Smooth muscle cell (in vitro differentiated cells): ENCODE data around the gene GYS2. TPM values are rescaled to one million over a fixed set of nuclear protein-coding genes. Genes with fewer than 3 reads are reported as not detected.

Experiments used
- DNase-seq: peaks from one replicate; lab custom pipeline; 2025; ENCODE audit not compliant: unreplicated experiment; lab: John Stamatoyannopoulos, UW
- H2AFZ ChIP-seq: fragments of 200-600 bp; sonication (generic); 2 replicates; pipeline ENCODE4 v1.6.0; 2016; ENCODE audit warnings: antibody characterized with exemption, low read depth, mild to moderate bottlenecking
- H3F3A ChIP-seq: fragments of 200-600 bp; sonication (generic); 2 replicates; pipeline ENCODE4 v1.6.0; 2017; ENCODE audit warnings: antibody characterized with exemption, low read depth
- H3K27ac ChIP-seq: fragments of 200-600 bp; sonication (generic); 2 replicates; pipeline ENCODE4 v1.5.1; 2016; ENCODE audit warnings: low read depth, mild to moderate bottlenecking
- H3K27me3 ChIP-seq: fragments of 200-600 bp; sonication (generic); 2 replicates; pipeline ENCODE4 v1.6.1; 2016; ENCODE audit warnings: low read depth, mild to moderate bottlenecking
- H3K36me3 ChIP-seq: fragments of 200-600 bp; sonication (generic); 2 replicates; pipeline ENCODE4 v1.5.1; 2016; ENCODE audit warnings: low read depth
- H3K4me1 ChIP-seq: fragments of 200-600 bp; sonication (generic); 2 replicates; pipeline ENCODE4 v1.5.1; 2016; ENCODE audit warnings: low read depth
- H3K4me2 ChIP-seq: fragments of 200-600 bp; sonication (generic); 2 replicates; pipeline ENCODE4 v1.6.0; 2016; ENCODE audit warnings: mild to moderate bottlenecking
- H3K4me3 ChIP-seq: fragments of 200-600 bp; sonication (generic); 2 replicates; pipeline ENCODE4 v1.5.1; 2016; ENCODE audit warnings: mild to moderate bottlenecking
- H3K79me2 ChIP-seq: fragments of 200-600 bp; sonication (generic); 2 replicates; pipeline ENCODE4 v1.6.0; 2016; ENCODE audit warnings: low read depth, mild to moderate bottlenecking
- H3K9ac ChIP-seq: fragments of 200-600 bp; sonication (generic); 2 replicates; pipeline ENCODE4 v1.6.0; 2016; ENCODE audit warnings: low read depth
- H3K9me3 ChIP-seq: fragments of 200-600 bp; sonication (generic); replicated peaks from 2 replicates; pipeline ENCODE4 v1.5.1; 2016; ENCODE audit warnings: low read depth
- H4K20me1 ChIP-seq: fragments of 200-600 bp; sonication (generic); 2 replicates; pipeline ENCODE4 v1.6.0; 2016; ENCODE audit warnings: low read depth
- WGBS: methylation state at CpG from one replicate; pipeline ENCODE4 v1.1.7; 2016; ENCODE audit warnings: low lambda C conversion rate; 5-methylcytosine and 5-hydroxymethylcytosine counted together
- polyA plus RNA-seq: library from polyadenylated mRNA; unstranded; fragments of >200 nt; fragmentation: Nextera tagmentation; extraction: Ambion mirVana; gene quantifications from 2 replicates; pipeline ENCODE4 v1.2.1, GENCODE V29; 2016
- total RNA-seq: library from RNA; depleted of rRNA; stranded (reverse); fragments of >200 nt; gene quantifications from 2 replicates; pipeline ENCODE4 v1.2.3, GENCODE V29; 2014
- TF ChIP-seq, protein P1 (sequence below): fragments of 200-600 bp; sonication (generic); IDR thresholded peaks from 2 replicates; pipeline ENCODE4 v1.5.1; 2017; ENCODE audit warnings: borderline replicate concordance, mild to moderate bottlenecking, antibody characterized with exemption; ENCODE audit not compliant: insufficient read depth, poor library complexity, severe bottlenecking

The GYS2 gene
- total and polyA plus RNA-seq, 2 experiments from 2014 or later = not detected

DNA sequence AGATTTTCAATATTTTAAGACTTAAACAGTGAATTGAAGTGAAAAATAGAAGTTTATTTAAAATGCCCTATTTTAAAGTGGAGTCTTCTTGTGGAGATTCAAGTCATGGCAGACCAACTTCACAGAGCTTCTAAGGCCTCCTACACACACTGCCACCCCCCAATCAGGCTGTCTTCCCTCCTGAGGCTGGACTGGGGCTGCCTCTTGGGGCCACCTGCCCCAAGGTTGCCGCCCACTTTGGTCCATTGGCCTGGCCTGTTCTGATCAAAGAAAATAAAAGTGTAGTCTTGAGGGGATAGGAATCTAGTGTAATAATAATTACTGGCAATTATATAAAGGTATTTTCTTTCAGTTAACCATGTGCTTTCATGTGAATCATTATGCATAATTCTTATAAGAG is 101.8 kb downstream of the GYS2 start:
- H3K4me3 ChIP-seq = peak overlapping the region; percentile 94
- peak overlapping the region; percentile 97 for H3K27ac ChIP-seq
- peaks cover 56% of the 10 kb centered on the region for H4K20me1 ChIP-seq
- H3K4me1 ChIP-seq = peaks cover 26% of the 10 kb centered on the region
- H3K9me3 ChIP-seq = no peaks in the 10 kb centered on the region
- no peaks in the 10 kb centered on the region for H3K27me3 ChIP-seq
- no peak for DNase-seq
- 89% methylated on average over 1 of the region's 1 CpG for WGBS
- H3K9ac ChIP-seq = peak overlapping the region; percentile 98
- H3K36me3 ChIP-seq = peaks cover 3% of the 10 kb centered on the region
- peak overlapping the region; percentile 97 for H3K4me2 ChIP-seq
- H3F3A ChIP-seq = peaks cover 4% of the 10 kb centered on the region
- H2AFZ ChIP-seq = no peak overlapping the region
- peaks cover 88% of the 10 kb centered on the region for H3K79me2 ChIP-seq
- TF ChIP-seq, protein P1, sequence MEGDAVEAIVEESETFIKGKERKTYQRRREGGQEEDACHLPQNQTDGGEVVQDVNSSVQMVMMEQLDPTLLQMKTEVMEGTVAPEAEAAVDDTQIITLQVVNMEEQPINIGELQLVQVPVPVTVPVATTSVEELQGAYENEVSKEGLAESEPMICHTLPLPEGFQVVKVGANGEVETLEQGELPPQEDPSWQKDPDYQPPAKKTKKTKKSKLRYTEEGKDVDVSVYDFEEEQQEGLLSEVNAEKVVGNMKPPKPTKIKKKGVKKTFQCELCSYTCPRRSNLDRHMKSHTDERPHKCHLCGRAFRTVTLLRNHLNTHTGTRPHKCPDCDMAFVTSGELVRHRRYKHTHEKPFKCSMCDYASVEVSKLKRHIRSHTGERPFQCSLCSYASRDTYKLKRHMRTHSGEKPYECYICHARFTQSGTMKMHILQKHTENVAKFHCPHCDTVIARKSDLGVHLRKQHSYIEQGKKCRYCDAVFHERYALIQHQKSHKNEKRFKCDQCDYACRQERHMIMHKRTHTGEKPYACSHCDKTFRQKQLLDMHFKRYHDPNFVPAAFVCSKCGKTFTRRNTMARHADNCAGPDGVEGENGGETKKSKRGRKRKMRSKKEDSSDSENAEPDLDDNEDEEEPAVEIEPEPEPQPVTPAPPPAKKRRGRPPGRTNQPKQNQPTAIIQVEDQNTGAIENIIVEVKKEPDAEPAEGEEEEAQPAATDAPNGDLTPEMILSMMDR = no peak

DNA sequence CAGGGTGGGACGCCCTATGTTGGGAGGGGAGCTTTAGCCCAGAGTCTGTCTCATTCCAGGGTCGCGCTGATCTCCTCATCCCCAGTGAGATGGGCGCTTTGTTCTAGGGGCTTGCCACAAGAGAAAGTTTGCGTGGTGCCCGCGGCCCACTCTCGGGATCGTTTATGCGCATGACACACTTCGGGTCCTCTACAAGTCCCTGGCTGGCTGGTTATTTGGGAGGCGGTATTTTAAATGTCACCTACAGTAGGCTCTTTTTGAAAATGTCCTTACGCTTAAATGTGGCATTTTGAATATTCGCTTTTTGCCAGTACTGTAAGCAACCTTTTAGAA is 102.5 kb downstream of the GYS2 start:
- Histone ChIP-seq H3K9ac (peak overlapping the region; percentile 98), H3K9me3 (no peaks in the 10 kb centered on the region), H3K79me2 (peaks cover 80% of the 10 kb centered on the region), H3K4me1 (peaks cover 26% of the 10 kb centered on the region), H3K4me2 (peak overlapping the region; percentile 97), H3K27me3 (no peaks in the 10 kb centered on the region), H3K36me3 (no peaks in the 10 kb centered on the region), H3F3A (peaks cover 4% of the 10 kb centered on the region), H4K20me1 (peaks cover 49% of the 10 kb centered on the region), H3K27ac (peak overlapping the region; percentile 97), H2AFZ (peak overlapping the region; percentile 73), H3K4me3 (peak overlapping the region; percentile 94)
- no peak for DNase-seq
- WGBS = 3% methylated on average over 13 of the region's 14 CpGs
- TF ChIP-seq, protein P1 = no peak

DNA sequence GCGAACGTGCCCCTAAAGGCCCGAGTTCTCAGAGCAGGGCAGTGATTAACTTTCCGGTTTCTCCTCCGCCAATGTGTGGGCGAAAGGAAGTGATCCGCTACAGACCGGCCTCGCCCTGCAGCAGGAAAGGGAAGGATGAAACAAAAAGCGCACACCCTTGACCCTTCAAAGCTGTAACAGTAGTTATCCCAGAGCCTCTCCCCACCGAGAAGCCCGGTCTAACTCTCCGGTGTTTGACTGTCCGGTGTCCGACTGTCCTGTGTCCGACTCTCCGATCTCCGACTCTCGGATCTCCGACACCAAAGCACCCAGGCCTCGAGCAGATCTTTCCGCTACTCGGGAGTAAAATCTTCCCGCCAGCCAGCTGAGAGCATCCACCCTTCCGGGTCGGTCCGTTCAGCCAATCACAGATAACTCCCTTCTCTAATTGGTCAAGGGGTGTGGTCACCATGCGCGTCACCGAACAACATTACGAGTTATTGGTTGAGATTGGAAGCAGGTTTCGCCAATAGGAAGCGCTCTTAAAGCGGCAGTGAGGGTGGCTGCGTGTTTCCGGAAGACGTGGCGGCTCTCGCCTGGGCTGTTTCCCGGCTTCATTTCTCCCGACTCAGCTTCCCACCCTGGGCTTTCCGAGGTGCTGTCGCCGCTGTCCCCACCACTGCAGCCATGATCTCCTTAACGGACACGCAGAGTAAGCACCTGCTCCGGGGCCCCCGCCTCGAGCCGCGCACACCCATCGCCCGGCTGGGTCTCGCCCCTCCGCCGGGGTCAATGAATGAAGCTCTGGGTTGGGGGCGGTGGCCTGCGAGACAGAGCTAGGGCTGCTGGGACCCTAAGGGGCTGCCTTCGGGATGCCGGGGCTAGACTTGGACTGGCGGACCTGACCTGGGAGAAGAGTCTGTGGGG is 103.1 kb downstream of the GYS2 start, which contains the start of the genes GOLT1B and RECQL:
Gene GOLT1B (plus strand): TSS at position 532 of the 906 bp plus-strand sequence. CDS start 135 bp downstream, at position 667.
Gene RECQL (minus strand): TSS at position 378 of the 906 bp plus-strand sequence. CDS start 2,065 bp downstream, outside the sequence.
- H3K4me1 ChIP-seq = peaks cover 26% of the 10 kb centered on the region
- no peaks in the 10 kb centered on the region for H3K36me3 ChIP-seq
- WGBS = 1% methylated on average over 61 of the region's 61 CpGs
- H3K9ac ChIP-seq = peak within 1 kb of the TSS; percentile 98
- no peaks in the 10 kb centered on the region for H3K9me3 ChIP-seq
- peak within 1 kb of the TSS; percentile 97 for H3K27ac ChIP-seq
- H3K4me2 ChIP-seq = peak within 1 kb of the TSS; percentile 97
- peak within 1 kb of the TSS; percentile 86 for H2AFZ ChIP-seq
- peak; percentile 64 for DNase-seq
- H3K27me3 ChIP-seq = no peaks in the 10 kb centered on the region
- H4K20me1 ChIP-seq = peaks cover 43% of the 10 kb centered on the region
- H3K79me2 ChIP-seq = peaks cover 74% of the 10 kb centered on the region
- peaks cover 4% of the 10 kb centered on the region for H3F3A ChIP-seq
- TF ChIP-seq, protein P1 = no peak
- peak within 1 kb of the TSS; percentile 94 for H3K4me3 ChIP-seq
